SH-SY5Y (cell line): ENCODE results near the gene NLRP13.

Experiments
- GATA2 ChIP-seq: IDR thresholded peaks from 2 replicates; pipeline ENCODE4 v1.6.1; 2011; ENCODE audit warnings: mild to moderate bottlenecking, low read depth, low read length
- GATA3 ChIP-seq: IDR thresholded peaks from 2 replicates; pipeline ENCODE4 v1.6.1; 2011; ENCODE audit warnings: low read depth, mild to moderate bottlenecking, low read length, moderate library complexity

- TF ChIP-seq GATA3: no peak
- no peak for TF ChIP-seq GATA2
Observed at GRCh38 chr19:55866521-55866920, 65.6 kb downstream of the NLRP13 start.
